Activated T-helper 1 cell treated with anti-CD3 and anti-CD28 coated beads, Interleukin-12 subunit alpha, Interleukin-12 subunit beta, Interleukin-2, Interleukin-4 antibody, amounts not matched to agents 30 ng/mL and 10 ng/mL and 1 ng/mL, durations not matched to agents 14 hours and 24 hours and 36 hours (primary cell): Measurements from ENCODE around the gene CELF4. TPM values are rescaled to one million over a fixed set of nuclear protein-coding genes. Genes with fewer than 3 reads are reported as not detected.

Experiments
- DNase-seq: peaks from one replicate; pipeline ENCODE4 v3.0.0; 2021; ENCODE audit warnings: low spot score
- H3K27ac Mint-ChIP-seq: one replicate; pipeline ENCODE4 v1.8.0; 2021; ENCODE audit warnings: mild to moderate bottlenecking, mixed read lengths
- H3K27me3 Mint-ChIP-seq: one replicate; pipeline ENCODE4 v1.8.0; 2022; ENCODE audit warnings: mild to moderate bottlenecking, moderate library complexity, mixed read lengths; ENCODE audit not compliant: insufficient read depth
- H3K36me3 Mint-ChIP-seq: one replicate; pipeline ENCODE4 v1.8.0; 2021; ENCODE audit warnings: low read depth, mixed read lengths
- H3K4me1 Mint-ChIP-seq: one replicate; pipeline ENCODE4 v1.8.0; 2021; ENCODE audit warnings: low read depth, mixed read lengths
- H3K4me3 Mint-ChIP-seq: one replicate; pipeline ENCODE4 v1.8.0; 2021; ENCODE audit warnings: mild to moderate bottlenecking, moderate library complexity, mixed read lengths
- H3K9me3 Mint-ChIP-seq: one replicate; pipeline ENCODE4 v1.8.0; 2021; ENCODE audit warnings: mixed read lengths
- intact Hi-C: fragments of 100-400 bp; cut with micrococcal nuclease; formaldehyde crosslinking; loops from one replicate; pipeline ENCODE4 v1.15.1; 2024
- total RNA-seq: library from RNA; stranded (reverse); gene quantifications from 2 replicates; pipeline ENCODE4 v1.2.3, GENCODE V29; 2022

CELF4 gene
- total RNA-seq, 1 donor from 2014 or later: not detected

- H3K4me3 Mint-ChIP-seq: no peak overlapping the region
- H3K4me1 Mint-ChIP-seq: no peaks in the 10 kb centered on the region
- no peaks in the 10 kb centered on the region for H3K9me3 Mint-ChIP-seq
- DNase-seq: no peak
- H3K27ac Mint-ChIP-seq: no peak overlapping the region
- peaks cover 28% of the 10 kb centered on the region for H3K27me3 Mint-ChIP-seq
- H3K36me3 Mint-ChIP-seq: no peaks in the 10 kb centered on the region
- intact Hi-C loops: no loop called here
Observed at GRCh38 chr18:37253394-37254235, 312.0 kb downstream of the CELF4 start.

- Mint-ChIP-seq H3K4me3 (no peak overlapping the region), H3K9me3 (no peaks in the 10 kb centered on the region), H3K36me3 (no peaks in the 10 kb centered on the region), H3K4me1 (no peaks in the 10 kb centered on the region), H3K27me3 (peaks cover 28% of the 10 kb centered on the region), H3K27ac (no peak overlapping the region)
- no peak for DNase-seq
- intact Hi-C loops: no loop called here
Observed at GRCh38 chr18:37252854-37253393, 312.7 kb downstream of the CELF4 start.

- no peaks in the 10 kb centered on the region for H3K36me3 Mint-ChIP-seq
- no peak overlapping the region for H3K4me3 Mint-ChIP-seq
- H3K27ac Mint-ChIP-seq: no peak overlapping the region
- intact Hi-C loops: no loop called here
- DNase-seq: no peak
- no peaks in the 10 kb centered on the region for H3K4me1 Mint-ChIP-seq
- peaks cover 28% of the 10 kb centered on the region for H3K27me3 Mint-ChIP-seq
- H3K9me3 Mint-ChIP-seq: no peaks in the 10 kb centered on the region
Observed at GRCh38 chr18:37252342-37252741, 313.3 kb downstream of the CELF4 start.

- intact Hi-C loops: no loop called here
Observed at GRCh38 chr18:37251679-37252078, 313.9 kb downstream of the CELF4 start.

GRCh38 chr18:37249895-37250618, 315.5 kb downstream of the CELF4 start:
- Mint-ChIP-seq H3K36me3 (no peaks in the 10 kb centered on the region), H3K27me3 (peaks cover 25% of the 10 kb centered on the region)
- intact Hi-C loops: no loop called here

More at GRCh38 chr18:37251679-37252078, 313.9 kb downstream of the CELF4 start:
- no peak overlapping the region for H3K27ac Mint-ChIP-seq
- DNase-seq: no peak
- H3K9me3 Mint-ChIP-seq: no peaks in the 10 kb centered on the region
- H3K4me1 Mint-ChIP-seq: no peaks in the 10 kb centered on the region
- H3K36me3 Mint-ChIP-seq: no peaks in the 10 kb centered on the region
- peaks cover 28% of the 10 kb centered on the region for H3K27me3 Mint-ChIP-seq
- no peak overlapping the region for H3K4me3 Mint-ChIP-seq

GRCh38 chr18:37249171-37249886, 316.3 kb downstream of the CELF4 start:
- no peak for DNase-seq
- Mint-ChIP-seq H3K27me3 (peaks cover 23% of the 10 kb centered on the region), H3K4me1 (no peaks in the 10 kb centered on the region), H3K4me3 (no peak overlapping the region), H3K27ac (no peak overlapping the region), H3K9me3 (no peaks in the 10 kb centered on the region), H3K36me3 (peaks cover 2% of the 10 kb centered on the region)
- intact Hi-C loops: no loop called here

More at GRCh38 chr18:37249895-37250618, 315.5 kb downstream of the CELF4 start:
- no peak overlapping the region for H3K4me3 Mint-ChIP-seq
- H3K4me1 Mint-ChIP-seq: no peaks in the 10 kb centered on the region
- no peak for DNase-seq
- no peak overlapping the region for H3K27ac Mint-ChIP-seq
- H3K9me3 Mint-ChIP-seq: no peaks in the 10 kb centered on the region

- no peak overlapping the region for H3K27ac Mint-ChIP-seq
- H3K36me3 Mint-ChIP-seq: peaks cover 2% of the 10 kb centered on the region
- DNase-seq: no peak
- no peaks in the 10 kb centered on the region for H3K9me3 Mint-ChIP-seq
- peaks cover 30% of the 10 kb centered on the region for H3K27me3 Mint-ChIP-seq
- H3K4me3 Mint-ChIP-seq: no peak overlapping the region
- no peaks in the 10 kb centered on the region for H3K4me1 Mint-ChIP-seq
- intact Hi-C loops: no loop called here
Observed at GRCh38 chr18:37248281-37248680, 317.3 kb downstream of the CELF4 start.

- Mint-ChIP-seq H3K4me1 (no peaks in the 10 kb centered on the region), H3K27me3 (peaks cover 28% of the 10 kb centered on the region), H3K36me3 (peaks cover 2% of the 10 kb centered on the region)
Observed at GRCh38 chr18:37247497-37248161, 318.0 kb downstream of the CELF4 start.

GRCh38 chr18:37246779-37247340, 318.7 kb downstream of the CELF4 start:
- H3K9me3 Mint-ChIP-seq: no peaks in the 10 kb centered on the region
- H3K4me1 Mint-ChIP-seq: no peaks in the 10 kb centered on the region
- peaks cover 26% of the 10 kb centered on the region for H3K27me3 Mint-ChIP-seq
- H3K27ac Mint-ChIP-seq: no peak overlapping the region
- intact Hi-C loops: no loop called here
- no peak for DNase-seq
- peaks cover 2% of the 10 kb centered on the region for H3K36me3 Mint-ChIP-seq
- no peak overlapping the region for H3K4me3 Mint-ChIP-seq

More at GRCh38 chr18:37247497-37248161, 318.0 kb downstream of the CELF4 start:
- Mint-ChIP-seq H3K27ac (no peak overlapping the region), H3K4me3 (no peak overlapping the region), H3K9me3 (no peaks in the 10 kb centered on the region)
- DNase-seq: no peak
- intact Hi-C loops: no loop called here

- intact Hi-C loops: no loop called here
Observed at GRCh38 chr18:37244618-37245017, 321.0 kb downstream of the CELF4 start.

GRCh38 chr18:37243741-37244140, 321.9 kb downstream of the CELF4 start:
- H3K9me3 Mint-ChIP-seq: no peaks in the 10 kb centered on the region
- no peaks in the 10 kb centered on the region for H3K4me1 Mint-ChIP-seq
- intact Hi-C loops: no loop called here
- H3K36me3 Mint-ChIP-seq: peaks cover 2% of the 10 kb centered on the region
- H3K27me3 Mint-ChIP-seq: peaks cover 37% of the 10 kb centered on the region
- DNase-seq: no peak
- H3K27ac Mint-ChIP-seq: no peak overlapping the region
- no peak overlapping the region for H3K4me3 Mint-ChIP-seq

More at GRCh38 chr18:37244618-37245017, 321.0 kb downstream of the CELF4 start:
- peaks cover 2% of the 10 kb centered on the region for H3K36me3 Mint-ChIP-seq
- H3K4me1 Mint-ChIP-seq: no peaks in the 10 kb centered on the region
- H3K4me3 Mint-ChIP-seq: no peak overlapping the region
- H3K27me3 Mint-ChIP-seq: peaks cover 37% of the 10 kb centered on the region
- DNase-seq: no peak
- H3K9me3 Mint-ChIP-seq: no peaks in the 10 kb centered on the region
- no peak overlapping the region for H3K27ac Mint-ChIP-seq
